NCI-H748 (cell line): ENCODE measurements around the gene PARD6B.
A peak's percentile ranks its signal among the peaks of the same experiment; 100 is the strongest.
"Not testable (repeated sequence)": the region's sequence is repeated elsewhere in the genome, so short reads cannot be mapped to it uniquely, and the experiment has no call there.

Experiments used
- DNase-seq: peaks from one replicate; lab custom pipeline; 2025; ENCODE audit not compliant: unreplicated experiment; lab: John Stamatoyannopoulos, UW

The PARD6B gene

GRCh38 chr20:50731055-50731929 is at the start of gene PARD6B:
Gene PARD6B (plus strand): TSS chr20:50731580. CDS start chr20:50731787, 207 bp downstream.
- DNase-seq, result peak; percentile 97

GRCh38 chr20:50682065-50682464 is 49.3 kb upstream of the PARD6B start:
- no peak for DNase-seq

DNA sequence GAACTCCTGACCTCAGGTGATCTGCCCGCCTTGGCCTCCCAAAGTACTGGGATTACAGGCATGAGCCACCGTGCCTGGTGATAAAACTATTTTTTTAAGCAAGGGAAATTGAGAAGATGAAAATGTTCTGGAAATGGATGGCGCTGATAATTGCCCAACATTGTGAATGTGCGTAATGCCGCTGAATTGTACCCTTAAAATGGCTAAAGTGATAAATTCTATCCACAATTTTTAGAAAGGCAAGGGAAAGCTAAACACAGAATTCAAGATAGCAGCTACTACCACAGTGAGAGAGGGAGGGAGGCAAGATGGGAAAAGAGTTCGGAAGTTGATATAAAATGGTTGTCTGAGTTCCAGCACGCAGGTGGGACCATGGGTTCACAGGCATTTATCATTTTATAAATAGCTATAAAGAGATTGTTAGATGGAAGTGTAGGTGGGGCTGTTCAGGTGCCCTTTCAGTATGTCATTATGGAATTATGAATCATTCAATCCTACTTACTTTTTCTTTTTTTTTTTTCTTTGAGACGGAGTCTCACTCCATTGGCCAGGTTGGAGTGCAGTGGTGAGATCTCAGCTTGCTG is 48.3 kb upstream of the PARD6B start:
- DNase-seq, result no peak

GRCh38 chr20:50683570-50683969 is 47.8 kb upstream of the PARD6B start:
- no peak for DNase-seq

DNA sequence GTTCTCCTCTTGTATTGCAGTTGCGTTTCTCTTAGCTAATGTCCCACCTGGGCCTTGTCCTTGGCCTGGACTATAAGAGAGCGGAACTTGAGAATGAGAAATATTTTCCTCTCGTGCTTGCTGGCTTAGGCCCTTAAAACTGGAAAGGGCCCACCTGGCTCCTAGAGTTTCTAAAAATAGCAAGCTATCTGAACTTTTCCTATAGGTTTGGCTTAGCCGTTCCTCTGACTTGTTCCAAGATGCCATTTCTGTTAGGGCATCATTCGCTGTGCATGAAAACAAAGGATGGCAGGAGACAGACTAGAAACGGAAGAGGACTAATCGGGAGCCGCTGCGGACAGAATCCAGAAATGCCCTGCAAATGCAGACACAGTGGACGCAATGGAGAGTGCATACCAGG is 44.6 kb upstream of the PARD6B start:
- no peak for DNase-seq

GRCh38 chr20:50688256-50688975 is 43.0 kb upstream of the PARD6B start:
- DNase-seq, result no peak

DNA sequence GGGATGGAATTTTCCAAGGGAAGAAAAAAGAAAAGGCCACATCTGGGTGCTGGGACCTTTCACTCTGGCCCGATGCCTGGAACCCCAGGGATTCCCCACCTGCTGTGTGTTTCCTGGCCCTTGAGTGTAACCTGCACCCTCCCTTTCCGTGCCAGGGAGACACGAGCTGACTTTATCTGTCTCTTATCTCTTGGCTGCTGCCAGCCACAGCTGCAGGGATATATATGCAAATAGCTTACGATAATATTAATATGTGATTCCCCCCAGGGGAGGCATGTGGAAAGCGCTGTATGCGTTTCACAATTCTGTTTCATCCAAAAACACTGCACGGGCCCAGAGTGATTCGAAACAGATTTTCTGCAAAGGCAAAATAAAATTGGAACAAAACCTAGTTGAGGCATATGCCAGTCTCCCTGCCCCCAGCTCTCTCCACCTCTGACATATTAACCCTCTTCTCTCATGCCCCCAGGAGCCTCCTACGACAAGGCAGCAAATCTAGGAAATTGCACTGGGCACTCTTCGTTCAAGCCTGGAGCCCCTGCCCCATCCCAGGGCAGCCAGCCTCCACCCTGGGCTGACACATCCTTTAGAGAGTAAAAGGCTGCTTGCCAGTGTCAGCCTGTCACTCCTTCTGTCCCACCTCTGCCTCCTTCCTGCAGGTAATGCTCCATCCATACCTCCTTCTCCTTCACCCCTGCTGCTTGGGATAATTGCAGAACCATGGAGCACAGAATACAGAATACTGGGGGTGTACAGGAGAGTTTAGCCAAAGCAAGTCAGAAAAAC is 41.3 kb upstream of the PARD6B start:
- DNase-seq, result no peak

DNA sequence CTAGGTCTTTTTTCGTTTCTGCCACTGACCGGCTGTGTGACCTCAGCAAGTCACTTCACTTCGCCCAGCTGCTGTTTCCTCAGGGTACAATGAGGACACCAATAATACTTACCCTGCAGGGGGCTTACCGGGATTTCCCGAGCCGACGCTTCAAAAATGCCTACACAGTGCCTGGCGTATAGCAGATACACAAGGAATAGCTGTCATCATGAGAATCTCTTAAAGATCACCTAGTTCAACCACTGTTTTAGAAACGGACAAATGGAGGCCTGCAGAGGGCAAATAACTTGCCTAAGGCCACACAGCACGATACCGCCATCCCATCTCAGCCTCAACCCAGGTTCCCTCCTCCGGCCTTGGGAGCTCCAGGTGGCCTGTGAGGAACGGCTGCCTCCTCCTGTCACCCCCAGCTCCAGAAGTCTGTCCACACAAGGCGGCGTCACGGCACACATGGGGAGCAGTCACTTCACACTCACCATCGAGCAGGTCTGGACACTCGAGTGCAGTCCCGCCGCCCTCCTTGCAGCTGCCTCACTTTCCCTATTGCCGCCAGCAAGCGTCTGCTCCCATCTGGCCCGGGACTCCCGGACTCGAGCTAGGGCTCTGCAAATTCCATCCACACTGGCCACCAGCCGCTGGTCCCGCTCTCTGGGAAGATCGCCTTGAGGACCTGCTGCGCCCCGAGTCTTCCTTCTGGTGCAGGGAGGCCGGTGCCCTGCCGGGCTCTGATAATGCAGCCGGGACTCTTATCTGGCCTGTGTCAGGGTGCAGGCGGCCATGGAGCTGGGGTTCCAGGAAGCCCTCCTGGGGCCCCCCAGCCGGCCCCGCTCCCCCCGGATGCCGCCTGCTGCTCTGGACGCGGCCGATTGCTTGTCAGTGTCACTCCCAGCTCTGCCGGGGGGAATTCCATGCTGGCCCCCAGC is 40.5 kb upstream of the PARD6B start, which contains the start of gene RIPOR3:
TSS of gene RIPOR3 (minus strand) at position 893 of the 923 bp plus-strand sequence. CDS start at position 479, 414 bp downstream.
- DNase-seq, result no peak

GRCh38 chr20:50691573-50692551 is 39.5 kb upstream of the PARD6B start:
- no peak for DNase-seq

DNA sequence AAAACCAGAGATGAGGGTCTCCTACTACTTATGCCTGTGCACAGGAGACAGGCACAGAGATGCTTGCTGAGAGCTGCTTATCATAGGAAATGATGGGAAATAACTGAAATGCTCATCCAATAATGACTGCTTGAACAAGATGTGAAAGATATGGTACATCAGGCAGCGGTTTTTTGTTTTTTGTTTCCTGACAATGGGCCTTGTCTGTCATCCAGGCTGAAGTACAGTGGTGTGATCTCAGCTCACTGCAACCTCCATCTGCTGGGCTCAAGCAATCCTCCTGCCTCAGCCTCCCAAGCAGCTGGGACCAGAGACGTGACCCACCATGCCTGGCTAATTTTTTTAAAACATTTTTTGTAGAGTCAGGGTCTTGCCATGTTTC is 38.8 kb upstream of the PARD6B start:
- DNase-seq, result no peak

- no peak for DNase-seq
Measured at GRCh38 chr20:50693001-50693400, 38.4 kb upstream of the PARD6B start.

DNA sequence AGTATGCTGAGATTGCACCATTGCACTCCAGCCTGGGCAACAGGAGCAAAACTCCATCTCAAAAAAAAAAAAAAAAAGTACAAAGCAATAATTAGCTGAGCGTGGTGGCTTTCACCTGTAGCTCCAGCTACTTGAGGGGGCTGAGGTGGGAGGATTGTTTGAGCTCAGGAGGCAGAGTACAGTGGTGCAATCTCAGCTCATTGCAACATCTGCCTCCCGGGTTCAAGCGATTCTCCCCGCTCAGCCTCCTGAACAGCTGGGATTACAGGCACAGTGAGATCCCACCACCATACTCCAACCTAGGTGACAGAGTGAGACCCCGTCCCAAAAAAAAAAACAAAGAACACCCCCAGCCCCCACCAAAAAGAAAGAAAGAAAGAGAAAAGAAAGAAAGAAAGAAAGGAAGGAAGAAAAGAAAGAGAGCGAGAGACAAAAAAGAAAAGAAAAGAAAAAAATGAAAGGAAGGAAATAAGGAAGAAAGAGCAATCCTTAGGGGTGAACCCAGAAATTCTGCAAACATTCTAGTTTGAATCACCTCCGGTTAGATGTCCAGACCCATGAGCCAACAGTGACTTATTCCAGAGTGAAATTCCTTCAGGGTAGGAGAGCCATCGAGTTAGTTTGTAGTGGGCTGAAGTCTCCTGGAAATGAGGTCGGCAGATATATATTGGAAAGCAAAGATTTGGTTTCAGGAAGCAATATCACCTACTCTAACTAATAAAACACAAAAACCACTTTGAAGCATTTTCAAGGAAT is 36.8 kb upstream of the PARD6B start:
- no peak for DNase-seq

DNA sequence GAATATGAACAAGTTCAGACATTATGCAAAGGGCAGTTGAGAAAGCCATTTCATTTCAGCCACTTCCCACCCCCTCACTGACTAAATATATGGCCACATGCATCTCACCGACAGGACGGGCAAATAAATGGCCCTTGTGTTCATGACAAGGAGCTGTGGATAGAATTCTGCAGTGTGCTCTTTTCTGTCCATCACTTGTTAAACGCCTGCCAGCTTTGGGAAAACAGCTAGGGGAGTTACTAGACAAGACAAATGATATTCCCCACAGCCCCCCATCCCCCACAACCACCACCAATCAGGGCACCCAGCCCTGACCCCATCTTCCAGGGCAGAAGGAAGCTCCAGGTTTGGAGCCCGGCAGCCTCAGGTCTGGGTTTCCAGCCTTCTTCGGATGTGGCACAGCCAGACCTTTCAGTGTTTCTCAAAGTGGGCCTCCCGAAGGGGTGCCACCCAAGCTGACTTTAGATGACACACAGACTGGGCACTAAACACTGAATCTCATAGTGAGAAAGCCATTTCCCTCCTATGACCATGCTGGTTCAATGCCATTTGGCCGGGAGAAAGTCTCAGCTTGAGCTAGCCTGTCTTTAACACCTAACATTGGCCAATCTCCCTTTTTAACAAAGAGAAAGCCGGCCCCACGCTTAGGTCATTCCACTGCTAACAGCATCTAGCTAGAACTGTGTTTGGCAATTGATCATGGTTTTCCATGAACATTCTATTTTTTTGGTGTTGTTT is 36.1 kb upstream of the PARD6B start:
- no peak for DNase-seq

GRCh38 chr20:50698255-50698654 is 33.1 kb upstream of the PARD6B start:
- not testable (repeated sequence) for DNase-seq

GRCh38 chr20:50699688-50700087 is 31.7 kb upstream of the PARD6B start:
- no peak for DNase-seq

DNA sequence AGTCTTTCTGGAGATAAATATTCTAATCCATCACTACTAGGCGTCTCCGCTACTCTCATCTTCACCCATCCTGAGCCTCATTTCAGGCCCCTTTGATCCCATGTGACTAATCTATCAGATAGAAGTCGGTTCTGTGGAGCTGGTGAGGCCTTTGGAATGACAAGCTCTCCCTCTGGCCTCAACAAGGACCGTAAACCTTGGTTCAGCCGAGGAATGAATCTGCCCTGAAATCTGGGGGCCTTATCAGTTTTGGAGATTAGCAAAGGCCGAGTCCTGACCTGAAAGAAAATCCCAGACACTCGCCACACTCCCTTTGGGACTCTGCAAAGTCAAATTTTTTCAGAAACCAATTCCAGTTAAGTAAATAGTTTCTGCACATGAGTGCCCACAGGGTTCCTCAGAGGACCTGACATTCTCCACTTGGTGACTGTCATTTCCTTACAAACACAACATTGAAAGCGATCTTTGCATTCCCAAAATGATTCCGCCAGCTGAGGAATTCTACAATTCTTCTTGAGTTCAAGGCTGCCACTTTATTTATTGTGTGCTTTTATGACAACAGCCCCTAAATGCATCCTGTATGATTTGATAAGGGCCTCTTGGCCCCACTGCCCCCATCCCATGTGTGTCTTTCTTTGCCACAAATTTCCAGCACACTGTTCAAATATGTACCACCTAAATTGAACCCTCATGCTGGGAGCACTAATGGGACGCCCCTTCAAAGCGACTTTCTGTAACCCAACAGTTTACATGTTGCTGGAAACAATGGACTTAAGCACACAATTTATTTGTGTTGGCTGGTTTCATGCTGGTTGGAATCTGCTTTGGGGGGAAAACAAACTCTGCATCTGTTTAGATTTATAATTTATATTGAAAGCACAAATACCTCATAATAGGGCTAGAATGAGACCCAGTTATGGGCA is 30.1 kb upstream of the PARD6B start:
- peak; percentile 60 for DNase-seq
